GM18517 (cell line): ENCODE measurements around the gene SHISA3.

Experiments
- ATAC-seq: cut with Tn5 transposase; IDR thresholded peaks from one replicate; pipeline ENCODE4 v1.9.1; 2021; ENCODE audit warnings: mild to moderate bottlenecking, moderate library complexity; ENCODE audit not compliant: unreplicated experiment

Gene SHISA3

GRCh38 chr4:42391355-42391664 lies 6.0 kb upstream of the SHISA3 start:
- no peak for ATAC-seq

GRCh38 chr4:42391981-42392380 lies 5.3 kb upstream of the SHISA3 start:
- no peak for ATAC-seq

- ATAC-seq, result no peak
Observed at GRCh38 chr4:42392436-42392835, 4.9 kb upstream of the SHISA3 start.

DNA sequence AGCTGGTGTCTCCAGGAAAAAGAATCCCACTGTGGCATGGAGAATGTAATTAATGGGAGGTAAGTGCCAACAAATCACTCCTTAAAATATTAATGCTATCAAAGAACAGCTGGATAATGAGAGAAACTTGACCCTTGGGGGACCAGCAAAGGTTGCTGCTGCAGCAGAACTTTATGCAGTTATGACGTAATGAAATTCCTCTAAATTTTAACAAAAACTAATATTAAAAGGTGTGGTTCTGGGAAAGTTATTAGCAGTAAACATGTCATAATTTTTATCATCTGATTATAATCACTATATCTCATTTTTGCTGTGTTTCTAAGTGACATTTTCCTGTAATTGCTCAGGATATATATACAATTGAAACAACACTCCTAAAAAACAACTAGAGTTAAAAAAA lies 1.7 kb upstream of the SHISA3 start:
- no peak for ATAC-seq

DNA sequence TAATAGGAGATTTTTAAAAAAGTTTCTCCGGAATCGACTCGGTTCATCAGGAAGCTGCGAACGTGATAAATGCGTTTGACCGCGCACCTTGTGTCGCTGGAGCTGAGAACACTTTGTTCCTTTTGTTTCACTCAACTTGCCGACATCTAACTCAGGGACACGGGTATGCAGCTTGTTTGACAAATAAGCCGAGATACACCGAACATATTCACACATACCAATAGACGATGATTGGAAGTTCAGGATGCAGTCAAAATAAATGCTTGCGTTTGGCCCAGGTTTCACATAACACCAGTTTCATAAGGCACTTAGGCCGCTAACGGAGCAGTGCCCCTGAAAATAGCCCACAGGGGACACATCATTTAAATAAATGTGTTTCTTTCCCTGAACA lies 932 bp upstream of the SHISA3 start:
- ATAC-seq, result no peak

DNA sequence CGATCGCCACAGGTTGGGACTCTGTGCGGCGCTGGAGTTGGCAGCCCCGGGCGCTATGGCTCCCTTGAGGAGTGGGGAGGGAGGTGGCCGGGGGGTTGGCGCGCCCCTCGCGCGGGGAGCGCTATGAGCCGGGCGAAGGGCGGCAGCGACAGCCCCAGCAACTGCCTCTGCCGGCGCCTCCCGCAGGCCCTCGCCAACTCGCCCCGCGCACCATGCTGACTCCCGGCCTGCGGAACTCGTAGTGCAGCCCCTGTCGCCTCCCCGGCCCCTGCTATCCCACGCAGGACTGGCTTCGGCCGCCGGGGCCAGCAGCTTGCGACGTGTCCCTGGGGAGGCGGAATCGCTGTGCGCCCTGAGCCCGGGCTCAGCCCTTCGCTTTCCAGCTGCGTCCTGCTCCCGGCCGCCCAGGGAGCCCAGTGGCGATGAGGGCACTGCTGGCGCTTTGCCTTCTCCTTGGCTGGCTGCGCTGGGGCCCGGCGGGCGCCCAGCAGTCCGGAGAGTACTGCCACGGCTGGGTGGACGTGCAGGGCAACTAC lies 415 bp downstream of the SHISA3 start:
- no peak for ATAC-seq

DNA sequence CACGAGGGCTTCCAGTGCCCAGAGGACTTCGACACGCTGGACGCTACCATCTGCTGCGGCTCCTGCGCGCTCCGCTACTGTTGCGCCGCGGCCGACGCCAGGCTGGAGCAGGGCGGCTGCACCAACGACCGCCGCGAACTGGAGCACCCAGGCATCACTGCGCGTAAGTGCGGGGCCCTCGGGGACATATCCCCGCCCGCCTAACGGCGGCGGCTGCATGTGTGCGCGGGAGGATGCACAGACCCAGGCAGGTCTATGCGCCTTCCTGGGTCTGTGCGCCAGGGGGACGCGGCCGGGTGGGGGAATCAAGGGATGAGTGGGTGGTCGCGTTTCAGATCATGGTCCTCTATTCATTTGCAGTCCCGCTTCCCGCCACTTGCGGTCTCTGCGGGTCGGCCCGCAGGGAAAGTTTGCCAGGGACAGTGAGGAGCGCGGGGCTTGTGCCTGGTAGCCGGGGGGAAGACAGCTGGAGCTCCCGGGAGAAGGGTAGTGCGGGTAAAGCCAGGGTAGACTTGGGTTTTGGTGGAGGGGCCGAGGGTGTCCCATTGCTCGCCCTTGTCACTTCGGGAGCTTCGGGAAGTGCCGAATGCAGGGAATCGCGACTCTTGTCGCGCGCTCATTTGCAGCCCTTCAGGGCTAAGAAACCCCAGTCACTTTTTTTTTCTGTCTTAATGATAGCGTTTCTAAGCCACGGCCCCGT lies 1.0 kb downstream of the SHISA3 start:
- no peak for ATAC-seq

DNA sequence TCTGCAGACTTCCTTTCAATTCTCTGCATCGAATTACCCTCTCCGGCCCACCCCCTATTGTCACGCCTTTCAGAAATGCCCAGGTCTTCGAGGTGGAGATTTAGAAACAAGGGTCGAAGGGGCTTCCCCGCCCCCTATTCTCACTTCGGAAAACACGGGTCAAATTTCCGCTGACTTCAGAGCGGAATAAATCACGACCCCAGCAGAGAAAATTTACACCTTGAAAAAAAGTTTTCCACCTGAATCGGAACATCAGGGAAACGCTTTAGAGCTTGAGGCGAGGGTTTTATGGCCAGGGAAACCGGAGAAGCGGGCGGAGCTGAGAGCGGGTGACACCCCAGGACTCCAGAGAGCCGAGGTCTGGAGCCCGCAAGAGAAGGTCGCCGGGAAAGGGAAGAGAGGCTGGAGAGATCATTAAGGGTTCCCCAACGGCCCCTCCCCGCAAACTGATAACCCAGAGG lies 1.6 kb downstream of the SHISA3 start:
- no peak for ATAC-seq

- ATAC-seq, result no peak
Observed at GRCh38 chr4:42399393-42399792, 2.1 kb downstream of the SHISA3 start.

DNA sequence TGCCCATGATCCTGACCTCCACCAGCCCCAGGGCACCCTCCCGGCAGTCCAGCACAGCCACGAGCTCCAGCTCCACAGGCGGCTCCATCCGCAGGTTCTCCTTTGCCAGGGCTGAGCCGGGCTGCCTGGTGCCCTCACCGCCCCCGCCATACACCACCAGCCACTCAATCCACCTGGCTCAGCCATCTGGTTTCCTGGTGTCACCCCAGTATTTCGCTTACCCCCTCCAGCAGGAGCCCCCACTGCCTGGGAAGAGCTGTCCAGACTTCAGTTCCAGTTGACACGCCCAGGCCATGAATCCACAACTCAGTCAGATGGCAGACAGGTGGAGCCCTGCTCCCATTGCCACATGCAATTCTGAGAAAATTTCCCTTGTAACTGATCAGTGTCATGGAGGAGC lies 3.9 kb downstream of the SHISA3 start:
- ATAC-seq, result no peak

DNA sequence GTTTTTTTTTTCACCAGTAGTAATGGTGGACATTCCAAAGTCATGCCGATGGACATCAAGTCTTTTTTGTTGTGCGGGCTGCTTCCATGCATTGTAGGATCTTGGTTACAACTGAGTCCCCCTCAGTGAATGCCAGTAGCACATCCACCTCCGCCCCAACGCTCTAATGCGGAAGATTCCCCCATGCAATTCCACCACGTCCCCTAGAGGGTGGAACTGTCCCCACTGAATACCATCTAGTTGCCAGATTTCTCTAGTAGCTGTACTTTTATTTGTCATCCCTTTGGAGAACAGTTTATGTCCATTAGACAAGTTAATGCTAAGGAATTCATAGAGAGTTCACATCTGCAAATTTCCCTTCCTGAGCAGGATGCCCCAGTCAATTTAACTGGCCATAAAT lies 6.7 kb downstream of the SHISA3 start:
- ATAC-seq, result no peak

DNA sequence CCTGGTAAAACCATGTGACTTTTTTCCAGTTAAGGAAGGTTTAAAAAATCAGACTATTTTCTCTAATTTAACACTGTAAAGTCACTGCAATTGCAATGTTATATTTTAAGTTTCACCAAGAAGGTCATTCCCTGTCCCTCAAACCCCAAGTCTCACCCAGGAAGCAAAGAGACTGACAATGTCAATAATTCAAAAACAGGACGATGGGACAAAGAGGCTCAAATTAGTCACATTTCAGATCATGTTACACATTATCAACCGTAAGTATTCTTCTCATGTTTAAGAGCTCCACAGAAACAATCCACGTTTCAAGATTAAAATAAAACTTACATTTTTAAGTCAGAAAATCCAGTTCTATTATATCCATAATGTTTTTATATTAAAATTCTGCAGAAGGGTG lies 13.2 kb downstream of the SHISA3 start:
- no peak for ATAC-seq

DNA sequence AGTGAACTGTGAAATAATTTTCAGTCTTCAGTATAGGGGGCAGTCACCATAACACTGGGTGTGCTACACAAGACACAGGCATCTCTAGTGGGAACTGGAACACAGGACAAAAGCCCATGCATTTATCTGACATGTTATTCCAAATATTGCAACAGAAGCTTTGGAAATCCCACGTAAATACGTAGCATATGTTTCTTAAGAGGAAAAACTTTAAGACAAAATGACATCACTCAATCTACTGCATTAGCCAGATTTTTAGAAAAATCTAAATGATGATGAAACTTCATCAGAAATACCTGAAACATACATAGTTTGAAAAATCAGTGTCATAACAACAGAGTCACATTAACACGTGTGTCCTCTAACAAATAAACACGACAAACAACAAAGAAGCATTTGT lies 14.5 kb downstream of the SHISA3 start:
- ATAC-seq, result no peak

GRCh38 chr4:42412251-42412650 lies 15.0 kb downstream of the SHISA3 start:
- no peak for ATAC-seq

GRCh38 chr4:42415281-42415680 lies 18.0 kb downstream of the SHISA3 start:
- no peak for ATAC-seq

GRCh38 chr4:42416017-42416416 lies 18.7 kb downstream of the SHISA3 start:
- ATAC-seq, result no peak

GRCh38 chr4:42417550-42417949 lies 20.3 kb downstream of the SHISA3 start:
- ATAC-seq, result no peak

GRCh38 chr4:42420140-42420539 lies 22.9 kb downstream of the SHISA3 start:
- ATAC-seq, result no peak

- no peak for ATAC-seq
Observed at GRCh38 chr4:42425146-42426065, 28.1 kb downstream of the SHISA3 start.

GRCh38 chr4:42428036-42428435 lies 30.7 kb downstream of the SHISA3 start:
- no peak for ATAC-seq

DNA sequence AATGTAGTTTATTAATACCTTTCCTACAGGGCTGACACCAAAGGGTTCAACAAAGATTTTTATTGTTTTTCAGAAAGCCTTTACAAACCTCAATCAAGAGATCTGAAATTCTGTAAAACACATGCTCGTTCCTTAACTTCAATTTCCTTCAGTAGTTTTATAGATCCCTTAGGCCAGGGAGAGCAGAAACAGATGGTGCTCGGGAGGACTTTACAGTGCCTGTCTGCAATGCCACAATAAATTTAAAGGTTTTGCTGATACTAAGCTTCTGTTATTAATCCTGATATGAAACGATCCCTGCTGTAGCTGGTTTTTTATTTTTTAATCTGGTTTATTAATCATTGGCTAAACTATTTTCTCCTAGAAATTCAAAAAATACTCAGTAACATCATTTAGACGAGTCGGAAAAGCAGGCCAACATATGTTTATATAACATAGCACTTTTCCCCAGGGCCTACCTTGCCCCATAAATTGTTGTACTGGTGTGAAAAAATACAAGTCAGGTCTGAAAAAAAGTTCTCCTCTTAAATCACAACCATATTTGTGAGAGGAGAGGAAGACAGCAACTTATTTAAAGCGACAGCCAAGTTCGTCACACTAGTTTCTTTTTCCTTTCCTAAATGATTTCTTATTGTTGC lies 39.8 kb downstream of the SHISA3 start:
- no peak for ATAC-seq

DNA sequence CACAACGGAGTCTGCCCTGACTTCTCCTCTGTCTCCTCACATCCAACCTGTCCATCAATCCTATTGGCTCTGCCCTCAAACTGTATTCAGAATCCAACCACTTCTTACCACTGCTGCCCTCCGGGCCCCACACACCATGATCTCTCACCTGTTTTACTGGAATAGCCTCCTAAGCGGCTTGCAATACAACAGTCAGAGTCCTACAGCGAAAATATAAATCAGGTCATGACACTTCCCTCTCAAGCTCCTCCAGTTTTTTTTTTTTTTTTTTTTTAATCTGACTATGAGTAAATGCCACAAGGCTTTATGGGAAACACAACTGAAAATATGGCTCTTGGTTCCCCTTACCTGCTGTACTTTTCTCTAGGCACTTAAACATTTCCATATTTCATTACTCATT lies 42.8 kb downstream of the SHISA3 start:
- ATAC-seq, result no peak
